HG02973 (cell line): Measurements from ENCODE around the gene FAM13A.
"Not testable (repeated sequence)": the region's sequence is repeated elsewhere in the genome, so short reads cannot be mapped to it uniquely, and the experiment has no call there.

ENCODE experiments used
- ATAC-seq: cut with Tn5 transposase; IDR thresholded peaks from one replicate; pipeline ENCODE4 v1.9.1; 2021; ENCODE audit warnings: moderate library complexity; ENCODE audit not compliant: unreplicated experiment

Gene FAM13A

DNA sequence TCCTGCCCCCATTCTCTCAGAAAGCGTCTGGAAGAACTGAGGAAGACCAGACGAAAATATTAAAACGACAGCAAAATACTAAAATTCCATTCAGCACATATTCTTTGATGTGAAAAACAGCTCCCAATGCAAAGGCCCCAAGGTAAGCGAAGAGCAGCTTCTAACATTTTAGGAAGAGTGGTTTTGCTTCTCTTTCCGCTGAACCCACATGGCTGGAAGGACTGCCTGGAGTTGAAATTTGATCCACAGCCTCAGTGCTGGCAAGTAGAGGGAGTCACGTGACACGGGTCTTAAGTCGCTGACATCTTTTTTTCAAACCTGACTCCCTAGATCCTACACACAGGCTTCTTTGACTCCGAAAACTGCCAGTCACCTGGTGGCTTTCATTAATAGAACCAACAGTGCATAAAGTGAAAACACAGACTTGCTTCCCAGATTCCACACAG, at the start of gene FAM13A:
Gene FAM13A (minus strand): TSS at position 233 of the 446 bp plus-strand sequence. CDS start 221 bp downstream, at position 12.
- ATAC-seq = no peak

DNA sequence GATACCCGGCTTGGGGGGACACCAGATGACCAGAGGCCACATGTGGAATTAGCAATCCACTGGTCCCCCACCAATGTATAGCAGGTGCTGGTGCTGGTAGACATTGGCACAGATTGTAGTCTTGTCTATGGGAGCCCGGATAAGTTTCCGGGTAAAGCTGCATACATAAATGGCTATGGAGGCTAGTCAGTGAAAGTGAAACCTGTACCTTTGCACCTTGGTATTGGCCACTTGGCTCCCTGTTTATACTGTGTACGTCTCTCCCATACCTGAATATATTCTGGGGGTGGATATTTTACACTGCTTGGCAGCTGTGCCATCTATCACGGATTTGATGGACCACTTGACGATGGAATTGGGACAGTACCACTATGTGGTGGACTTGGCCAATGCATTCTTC, 48.7 kb upstream of the FAM13A start:
- ATAC-seq = no peak

DNA sequence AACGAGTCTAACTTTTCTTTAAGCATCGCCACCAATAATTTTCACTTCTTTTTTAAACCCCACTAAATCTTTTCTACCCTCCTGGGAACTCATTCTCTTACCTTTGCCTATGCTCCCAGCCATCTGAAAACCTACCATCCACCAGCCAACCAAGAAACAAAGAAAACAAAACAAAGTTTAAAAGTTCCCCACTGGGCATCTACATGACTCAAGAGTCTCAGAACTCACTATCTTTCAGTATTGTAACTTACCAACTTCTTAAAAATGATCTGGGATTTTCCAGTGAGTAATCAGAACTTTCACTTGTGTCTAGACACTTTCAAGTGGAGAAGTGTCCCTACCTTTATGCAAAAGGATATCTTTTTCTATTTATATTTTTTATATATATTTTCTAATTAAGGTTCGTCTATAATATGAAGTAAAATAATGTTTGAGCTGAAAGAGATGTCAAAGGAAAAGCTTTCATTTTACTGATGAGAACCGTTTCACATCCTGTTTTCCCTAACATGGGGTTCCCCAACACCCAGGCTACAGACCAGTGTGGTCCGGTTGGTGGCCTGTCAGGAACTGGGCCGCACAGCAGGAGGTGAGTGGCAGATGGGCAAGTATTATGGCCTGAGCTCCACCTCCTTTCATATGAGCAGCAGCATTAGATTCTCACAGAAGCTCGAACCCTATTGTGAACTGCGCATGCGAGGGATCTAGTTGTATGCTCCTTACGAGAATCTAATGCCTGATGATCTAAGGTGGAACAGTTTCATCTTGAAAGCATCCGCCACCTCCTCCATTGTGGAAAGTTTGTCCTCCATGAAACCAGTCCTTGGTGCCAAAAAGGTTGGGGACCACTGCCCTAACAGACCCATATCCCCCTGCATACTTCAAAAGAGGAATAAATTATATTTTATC, 44.5 kb upstream of the FAM13A start:
- ATAC-seq = peak; percentile 94

DNA sequence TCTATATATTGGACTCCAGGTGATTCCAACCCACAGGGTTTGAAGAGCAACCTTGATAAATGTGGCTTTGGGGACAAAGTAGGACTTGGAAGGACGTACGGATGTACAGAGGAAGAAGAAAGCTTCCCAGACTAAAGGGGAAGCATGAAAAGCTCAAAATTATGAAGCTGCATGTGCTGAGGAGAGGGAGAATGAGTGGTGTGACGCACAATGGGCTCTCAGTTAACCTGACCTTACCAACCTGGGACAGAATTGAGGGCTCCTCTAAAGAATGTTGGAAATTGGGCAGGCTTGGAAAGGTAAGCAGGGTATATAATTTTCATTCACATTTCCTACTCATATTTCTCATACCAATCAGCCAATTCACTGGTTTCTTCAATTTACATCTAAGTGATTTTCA, 43.9 kb upstream of the FAM13A start:
- peak; percentile 3 for ATAC-seq

DNA sequence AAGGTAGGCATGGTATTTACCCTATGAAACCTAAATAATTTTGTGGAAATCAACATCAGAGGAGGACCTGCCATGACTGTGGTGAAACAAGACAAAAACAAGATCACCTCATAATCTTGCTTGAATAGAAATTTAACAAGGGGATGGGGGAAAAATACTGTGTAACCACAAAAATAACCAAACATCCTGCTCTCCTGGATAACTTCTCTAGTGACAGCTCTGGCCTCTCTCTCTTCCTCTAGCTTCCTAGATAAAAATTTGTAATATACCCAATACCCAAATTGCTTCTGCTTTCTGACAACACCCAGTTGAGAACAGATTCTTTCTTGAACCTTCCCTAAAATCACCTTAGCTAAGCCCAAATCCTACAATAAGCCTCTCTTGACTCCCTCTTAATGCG, 42.5 kb upstream of the FAM13A start:
- ATAC-seq = no peak

DNA sequence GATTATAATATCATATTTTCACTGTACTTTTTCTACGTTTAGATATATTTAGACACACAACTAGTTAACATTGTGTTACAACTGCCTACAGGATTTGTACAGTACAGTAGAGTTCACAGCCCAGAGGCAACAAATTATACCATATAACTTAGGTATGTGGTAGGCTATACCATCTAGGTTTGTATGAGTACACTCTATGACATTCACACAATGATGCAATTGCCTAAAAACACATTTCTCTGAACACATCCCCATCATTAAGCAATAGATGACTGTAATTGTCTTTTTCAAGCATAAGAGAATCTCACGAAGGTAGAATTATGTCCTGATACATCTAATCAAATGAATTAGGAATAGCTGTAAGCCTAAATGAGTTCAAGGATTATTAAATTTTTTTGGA, 42.0 kb upstream of the FAM13A start:
- no peak for ATAC-seq

DNA sequence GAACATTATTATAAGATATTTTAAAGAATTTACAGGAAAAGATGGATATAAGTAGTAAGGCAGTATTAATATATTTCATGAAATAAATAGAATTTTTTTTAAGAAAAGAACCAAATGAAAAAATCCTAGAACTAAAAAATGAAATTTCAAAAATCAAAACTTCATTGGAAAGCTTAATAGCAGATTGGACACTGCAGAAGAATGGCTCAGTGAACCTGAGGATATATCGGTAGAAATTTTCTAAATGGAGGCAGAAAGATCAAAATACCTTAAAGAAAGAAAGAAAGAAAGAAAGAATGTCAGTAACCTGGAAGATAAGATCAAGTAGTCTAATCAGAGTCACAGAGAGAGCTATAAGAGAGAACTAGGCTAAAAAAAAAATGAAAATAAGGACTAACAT, 21.3 kb upstream of the FAM13A start:
- no peak for ATAC-seq

GRCh38 chr4:89077761-89078160, 20.8 kb upstream of the FAM13A start:
- no peak for ATAC-seq

DNA sequence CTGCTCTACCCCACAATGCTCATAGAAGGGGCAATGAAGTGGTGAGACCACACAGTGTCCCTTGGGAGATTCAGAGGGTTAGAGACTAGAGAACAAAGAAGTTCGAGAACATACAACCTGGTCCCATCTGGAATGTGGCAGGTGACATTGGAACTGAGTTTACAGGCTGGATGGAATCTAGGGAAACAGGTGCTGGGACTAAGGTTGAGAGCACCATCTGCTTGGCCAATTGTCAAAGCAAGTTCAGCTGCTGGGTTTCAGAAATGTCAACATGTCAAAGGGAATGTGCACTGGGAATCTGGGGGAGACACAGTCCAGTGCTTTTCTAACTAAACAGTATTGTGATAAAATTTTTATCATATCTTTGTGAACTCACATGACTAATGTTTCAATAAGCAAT, 15.9 kb upstream of the FAM13A start:
- no peak for ATAC-seq

DNA sequence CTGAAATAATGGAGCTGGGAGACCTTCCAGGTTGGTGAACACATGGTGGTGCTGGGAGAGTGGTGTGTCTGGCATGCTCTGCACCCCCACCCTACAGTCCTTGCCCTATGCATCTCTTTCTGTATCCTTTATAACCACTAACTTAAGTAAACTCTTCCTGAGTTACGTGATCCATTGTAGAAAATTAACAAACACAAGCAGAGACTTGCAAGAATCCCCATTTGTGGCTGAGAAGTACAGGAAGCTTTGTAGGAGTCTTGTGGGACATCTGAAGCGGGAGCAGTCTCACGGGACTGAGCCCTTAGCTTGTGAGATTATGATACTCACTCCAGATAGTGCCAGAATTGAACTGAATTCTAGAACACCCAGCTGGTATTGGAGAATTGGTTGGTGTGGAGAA, 14.3 kb upstream of the FAM13A start:
- ATAC-seq = no peak

DNA sequence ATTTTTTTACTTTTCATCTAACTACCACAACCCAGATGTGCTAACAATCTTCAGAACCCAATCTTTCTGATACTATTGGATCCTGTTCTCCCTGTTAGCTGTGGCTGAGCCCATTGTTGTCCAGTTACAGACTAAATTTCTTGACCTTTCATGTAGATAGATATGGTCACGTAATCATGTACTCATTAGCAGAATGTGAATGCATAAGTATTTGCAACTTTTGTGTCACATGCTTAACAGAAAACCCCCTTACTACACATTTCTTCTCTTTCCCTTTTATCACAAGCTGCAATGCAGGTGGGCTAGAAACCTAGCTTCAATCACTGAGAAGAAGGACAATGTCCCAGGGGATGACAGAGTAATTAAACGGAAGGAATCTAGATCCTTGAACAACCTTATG, 13.1 kb upstream of the FAM13A start:
- ATAC-seq = peak; percentile 38

DNA sequence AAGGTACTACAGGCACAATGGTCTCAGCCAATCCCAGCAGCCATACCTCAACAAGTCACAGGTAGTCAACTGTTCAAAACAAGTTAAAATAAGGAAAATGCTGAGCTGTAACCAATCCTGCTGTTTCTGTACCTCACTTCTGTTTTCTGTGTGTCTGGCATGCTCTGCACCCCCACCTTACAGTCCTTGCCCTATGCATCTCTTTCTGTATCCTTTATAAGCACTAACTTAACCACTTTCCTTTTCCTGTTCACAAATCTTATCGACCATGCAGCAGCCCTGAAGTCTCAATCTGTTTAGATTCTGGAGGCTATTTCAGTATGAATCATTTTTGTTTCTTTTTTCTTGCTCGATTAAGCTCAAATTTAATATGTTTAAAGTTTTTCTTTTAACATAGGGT, 12.5 kb upstream of the FAM13A start:
- peak; percentile 66 for ATAC-seq

DNA sequence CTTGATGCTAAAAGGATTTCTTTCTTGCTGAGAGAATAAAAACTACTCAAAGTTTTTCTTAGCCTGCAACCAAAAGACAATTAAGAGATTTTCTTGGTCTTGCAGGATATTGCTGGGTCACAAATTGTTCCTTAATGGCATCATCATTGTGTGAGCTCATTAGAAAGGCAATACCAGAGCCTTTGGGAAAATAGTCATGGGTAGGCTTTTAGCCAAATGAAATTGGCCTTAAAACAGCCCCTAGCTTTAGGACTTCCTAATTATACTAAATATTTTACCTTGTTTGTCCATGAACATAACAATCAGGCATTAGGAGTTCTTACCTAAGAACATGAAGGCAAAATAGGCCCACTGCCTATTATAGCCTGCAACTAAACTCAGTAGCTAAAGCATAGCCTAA, 10.4 kb upstream of the FAM13A start:
- no peak for ATAC-seq

- ATAC-seq = no peak
These were observed 7.9 kb upstream of the FAM13A start for GRCh38 chr4:89064848-89065247.

- not testable (repeated sequence) for ATAC-seq
These were observed 859 bp upstream of the FAM13A start for GRCh38 chr4:89057844-89058243.

DNA sequence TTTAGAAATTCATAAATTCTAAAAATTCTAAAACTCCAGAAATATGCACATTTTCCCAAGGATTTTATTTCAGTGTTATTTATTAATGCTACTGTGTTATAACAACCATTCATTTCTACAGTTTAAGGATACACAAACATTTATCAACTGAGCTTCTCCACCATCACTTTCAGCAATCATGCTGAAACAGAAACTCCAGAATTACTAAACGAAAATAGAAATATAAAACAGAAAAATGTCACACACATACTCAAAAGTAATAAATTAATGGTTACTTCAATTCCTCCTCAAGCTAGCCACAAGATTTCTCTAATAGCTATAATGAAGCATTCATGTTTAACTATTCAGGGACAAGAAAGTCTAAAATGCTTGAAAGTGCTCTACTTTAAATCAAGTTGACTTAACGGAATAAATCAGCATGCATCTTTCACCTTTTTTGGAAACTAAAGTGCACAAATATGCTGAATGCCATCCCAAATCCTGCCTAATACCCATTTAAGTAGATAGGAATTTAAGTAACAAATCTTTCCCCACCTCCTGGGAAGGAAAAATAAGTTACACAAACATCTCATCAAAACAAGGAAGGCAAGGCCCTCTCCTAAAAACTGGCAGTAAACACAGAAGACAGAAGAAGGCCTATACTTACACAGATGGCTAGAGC, 563 bp downstream of the FAM13A start:
- ATAC-seq = no peak

GRCh38 chr4:89055157-89056080, 1.6 kb downstream of the FAM13A start:
- no peak for ATAC-seq

GRCh38 chr4:89054627-89055026, 2.4 kb downstream of the FAM13A start:
- ATAC-seq = no peak

DNA sequence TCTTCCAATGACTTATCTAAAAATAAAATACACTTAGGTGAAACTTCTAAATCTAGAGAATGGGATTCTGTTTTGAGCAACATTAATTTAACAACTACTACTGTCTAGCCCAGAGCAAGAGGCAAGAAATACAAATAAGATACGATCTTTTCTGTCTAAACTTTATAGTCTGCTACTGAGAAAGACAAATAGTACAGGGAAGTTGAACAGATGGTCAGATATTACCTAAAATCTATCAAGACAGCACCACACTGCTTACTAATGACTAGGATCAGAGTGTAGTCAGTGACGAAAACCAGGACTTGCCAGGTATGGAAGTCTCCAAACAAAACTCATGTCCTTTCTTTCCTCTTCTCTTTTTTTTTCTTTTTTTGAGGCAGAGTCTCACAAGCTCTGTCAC, 7.1 kb downstream of the FAM13A start:
- no peak for ATAC-seq

GRCh38 chr4:89048906-89049601, 7.9 kb downstream of the FAM13A start:
- ATAC-seq = no peak
